HG02981 (cell line): ENCODE results near the gene SYT11.
A peak's percentile ranks its signal among the peaks of the same experiment; 100 is the strongest.
"Not testable (repeated sequence)": the region's sequence is repeated elsewhere in the genome, so short reads cannot be mapped to it uniquely, and the experiment has no call there.

Experiments used
- ATAC-seq: cut with Tn5 transposase; IDR thresholded peaks from one replicate; pipeline ENCODE4 v1.9.1; 2021; ENCODE audit warnings: mild to moderate bottlenecking, moderate library complexity; ENCODE audit not compliant: unreplicated experiment

SYT11 gene

DNA sequence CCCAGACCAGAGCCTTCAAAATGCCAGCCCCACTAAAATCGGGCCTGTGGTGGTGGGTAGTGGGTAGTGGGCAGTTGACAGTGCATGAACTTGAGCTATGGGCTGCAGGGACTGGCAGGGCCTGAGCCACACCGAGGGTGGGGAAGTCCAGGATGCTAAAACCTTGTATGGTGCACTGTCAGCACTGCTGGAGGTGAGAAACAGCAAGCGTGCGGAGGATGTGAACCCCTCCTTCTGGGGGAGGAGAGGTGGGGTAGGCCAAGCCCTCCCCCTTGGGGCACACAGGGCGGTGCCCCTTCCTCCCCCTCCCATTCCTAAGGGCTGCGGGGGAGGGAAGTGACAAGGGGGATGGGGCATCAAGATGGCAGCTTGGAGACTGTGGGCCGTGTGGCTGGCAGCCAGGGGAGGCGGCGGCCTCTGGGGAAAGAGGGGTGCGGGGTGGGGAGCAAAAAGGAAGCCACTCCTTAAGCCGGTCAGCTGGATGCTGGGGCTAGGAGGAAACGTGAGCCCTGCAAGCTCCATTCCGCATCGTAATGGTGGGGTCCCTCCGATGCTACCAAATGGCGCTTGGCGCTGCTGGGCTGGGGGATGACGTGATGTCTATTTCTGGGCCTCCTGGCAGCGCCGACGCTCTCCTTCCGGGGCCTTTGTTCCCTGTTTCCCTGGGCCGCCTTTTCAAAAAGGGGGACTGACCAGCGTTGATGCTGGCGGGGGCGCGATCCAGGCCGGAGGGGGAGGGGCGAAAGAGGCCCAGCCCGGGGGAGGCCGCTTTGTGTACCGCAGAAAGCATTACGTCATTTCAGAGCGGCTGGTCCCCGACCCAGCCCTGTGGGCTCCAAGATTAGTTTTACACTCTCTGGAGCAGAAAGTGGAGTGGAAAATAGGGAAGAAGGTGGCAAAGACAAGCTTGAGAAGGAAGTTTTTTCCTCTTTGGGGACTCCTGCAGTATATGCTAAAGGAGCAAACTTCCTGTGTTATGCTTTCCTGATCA, 809 bp downstream of the SYT11 start:
- ATAC-seq, result peak; percentile 14

GRCh38 chr1:155860970-155861510, 1.7 kb downstream of the SYT11 start:
- ATAC-seq, result no peak

- no peak for ATAC-seq
These were observed 2.5 kb downstream of the SYT11 start for GRCh38 chr1:155861896-155862295.

DNA sequence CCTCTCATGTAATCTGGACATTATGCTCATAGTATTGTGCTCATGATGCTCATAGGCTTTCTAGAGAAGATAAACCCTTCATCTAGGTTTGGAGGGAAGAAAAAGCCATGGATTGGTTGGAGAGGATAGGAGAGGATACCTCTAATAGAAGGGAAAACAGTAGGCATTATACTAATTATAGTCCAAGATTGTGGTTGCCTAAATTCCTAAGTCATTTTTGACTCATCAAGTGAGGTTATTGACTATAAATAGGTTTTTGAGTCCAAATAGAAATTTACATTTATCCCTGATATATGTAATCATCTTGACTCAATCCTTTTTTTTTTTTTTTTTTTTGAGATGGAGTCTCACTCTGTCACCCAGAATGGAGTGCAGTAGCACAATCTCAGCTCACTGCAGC, 5.0 kb downstream of the SYT11 start:
- no peak for ATAC-seq

- no peak for ATAC-seq
These were observed 8.4 kb downstream of the SYT11 start for GRCh38 chr1:155867766-155868165.

DNA sequence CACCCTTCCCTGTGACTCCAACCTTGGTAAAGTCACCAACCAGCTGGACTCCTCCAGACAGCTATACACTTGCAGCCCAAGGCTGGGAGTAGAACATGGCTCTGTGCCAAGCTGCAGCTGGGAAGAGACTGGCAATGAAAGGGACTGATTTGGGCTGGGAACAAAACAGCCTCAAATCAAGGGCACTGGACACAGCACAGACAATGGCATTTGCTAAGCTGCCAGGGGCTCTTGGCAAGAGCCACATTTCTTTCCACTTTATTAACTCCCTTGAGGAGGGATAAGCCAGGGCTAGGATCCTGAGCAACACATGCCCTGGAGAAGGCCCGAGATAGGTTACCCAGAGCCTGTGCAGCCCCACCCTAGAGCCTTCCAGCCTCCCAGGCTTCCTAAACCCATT, 12.0 kb downstream of the SYT11 start:
- no peak for ATAC-seq

DNA sequence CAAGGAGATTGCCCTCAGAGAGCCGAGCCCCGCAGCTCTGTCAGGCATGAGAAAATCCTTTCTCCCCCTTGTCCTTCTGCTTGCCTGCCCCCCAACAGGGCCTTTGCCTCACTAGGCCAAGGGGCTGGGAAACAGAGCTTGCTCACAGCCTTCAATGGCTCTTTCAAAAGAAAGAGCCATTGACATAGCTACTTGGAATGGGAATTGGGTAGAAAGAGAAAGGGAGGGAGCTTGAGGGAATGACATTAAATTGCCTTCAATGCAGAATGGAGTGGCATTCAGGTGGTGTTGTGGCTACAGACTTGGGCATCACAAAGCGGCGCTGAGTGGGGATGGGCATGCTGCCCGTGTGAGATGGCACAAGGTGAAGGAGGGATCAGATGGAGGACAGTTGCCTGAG, 13.2 kb downstream of the SYT11 start:
- no peak for ATAC-seq

GRCh38 chr1:155873860-155874259, 14.5 kb downstream of the SYT11 start:
- ATAC-seq, result no peak

GRCh38 chr1:155877945-155878344, 18.6 kb downstream of the SYT11 start:
- ATAC-seq, result no peak

- no peak for ATAC-seq
These were observed 20.9 kb downstream of the SYT11 start for GRCh38 chr1:155880251-155880650.

DNA sequence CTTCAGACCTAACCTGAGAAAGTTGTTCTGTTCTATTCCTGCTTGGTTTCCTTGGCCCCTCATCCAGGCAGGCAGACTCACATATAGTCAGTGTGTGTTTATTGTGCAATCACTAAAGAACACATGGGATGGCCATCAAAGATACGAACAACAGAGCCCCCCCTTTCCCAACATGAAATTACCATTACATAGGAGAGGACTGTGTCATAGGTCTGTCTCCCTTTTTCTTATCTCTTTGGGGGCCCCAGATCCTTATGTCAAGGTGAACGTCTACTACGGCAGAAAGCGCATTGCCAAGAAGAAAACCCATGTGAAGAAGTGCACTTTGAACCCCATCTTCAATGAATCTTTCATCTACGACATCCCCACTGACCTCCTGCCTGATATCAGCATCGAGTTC, 21.6 kb downstream of the SYT11 start:
- no peak for ATAC-seq

DNA sequence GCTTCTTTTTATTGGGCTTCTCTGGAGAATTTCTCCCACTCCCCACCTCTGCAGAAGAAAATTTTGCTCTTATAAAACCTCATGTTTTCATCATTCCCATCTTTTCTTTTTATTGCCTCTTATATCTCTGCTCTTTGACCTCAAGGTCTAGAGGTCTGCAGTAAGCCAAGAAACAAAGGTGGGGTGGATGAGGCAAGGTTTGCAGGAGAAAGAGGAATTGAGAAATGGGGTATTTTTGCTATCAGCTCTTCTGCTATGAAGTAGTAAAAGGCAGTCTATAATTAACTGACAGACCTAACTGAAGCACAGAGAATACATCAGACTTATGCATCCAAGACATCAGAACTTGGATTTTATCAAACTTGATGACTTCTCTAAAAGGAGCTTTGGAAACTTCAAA, 22.9 kb downstream of the SYT11 start:
- no peak for ATAC-seq

DNA sequence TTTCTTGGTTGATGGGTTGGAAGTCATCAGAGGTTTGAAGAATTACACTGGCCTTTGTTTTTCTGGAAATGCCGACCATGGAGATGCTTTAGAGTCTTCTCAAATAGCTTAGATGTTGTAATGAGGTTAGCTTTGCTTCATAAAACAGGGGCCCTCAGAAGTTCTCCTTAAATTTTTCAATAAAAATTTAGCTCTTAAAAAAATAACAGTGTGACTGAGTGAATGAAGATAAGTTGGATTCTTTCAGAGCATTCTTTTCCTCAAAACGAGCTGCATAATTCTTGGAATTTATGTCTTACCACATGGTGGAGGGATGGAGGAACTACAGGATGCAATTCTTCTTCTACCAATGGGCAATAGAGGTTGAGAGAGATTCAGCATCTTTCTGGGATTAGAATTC, 23.4 kb downstream of the SYT11 start:
- no peak for ATAC-seq

- ATAC-seq, result no peak
These were observed 24.9 kb downstream of the SYT11 start for GRCh38 chr1:155884031-155884960.

DNA sequence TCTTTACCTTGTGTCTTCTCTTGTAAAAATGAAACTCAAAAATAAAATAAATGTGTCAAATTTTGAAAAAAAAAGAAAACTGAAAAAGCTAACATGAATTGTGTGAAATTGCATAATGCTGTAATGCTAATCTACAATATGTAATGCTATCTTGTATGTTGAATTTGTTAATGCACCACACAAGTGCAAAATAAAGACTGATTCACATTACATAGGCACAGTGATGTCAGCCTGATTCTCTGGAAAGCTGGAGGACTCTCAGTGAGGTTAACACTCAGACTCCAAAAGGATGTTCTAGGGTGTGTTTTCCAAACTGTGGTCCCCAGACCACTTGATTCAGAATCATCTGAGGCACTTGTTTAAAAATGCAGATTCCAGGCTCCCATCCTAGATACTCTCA, 25.6 kb downstream of the SYT11 start:
- ATAC-seq, result no peak

DNA sequence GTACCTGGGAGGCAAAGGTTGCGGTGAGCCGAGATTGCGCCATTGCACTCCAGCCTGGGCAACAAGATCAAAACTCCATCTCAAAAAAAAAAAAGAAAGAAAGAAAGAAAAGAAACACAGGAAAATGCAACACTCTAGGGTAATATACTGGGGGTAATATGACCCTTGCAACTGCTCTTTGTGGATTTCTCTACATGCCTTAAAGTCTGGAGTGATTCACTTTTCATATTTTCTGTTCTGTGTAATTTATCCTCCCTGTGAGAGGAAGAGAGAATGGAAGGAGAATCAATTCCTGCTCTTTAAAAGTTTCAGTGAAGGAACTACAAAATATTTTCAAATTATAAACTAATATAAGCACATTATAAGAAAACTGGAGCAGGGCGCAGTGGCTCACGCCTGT, 29.1 kb downstream of the SYT11 start:
- ATAC-seq, result no peak

GRCh38 chr1:155889566-155889965, 30.2 kb downstream of the SYT11 start:
- no peak for ATAC-seq

DNA sequence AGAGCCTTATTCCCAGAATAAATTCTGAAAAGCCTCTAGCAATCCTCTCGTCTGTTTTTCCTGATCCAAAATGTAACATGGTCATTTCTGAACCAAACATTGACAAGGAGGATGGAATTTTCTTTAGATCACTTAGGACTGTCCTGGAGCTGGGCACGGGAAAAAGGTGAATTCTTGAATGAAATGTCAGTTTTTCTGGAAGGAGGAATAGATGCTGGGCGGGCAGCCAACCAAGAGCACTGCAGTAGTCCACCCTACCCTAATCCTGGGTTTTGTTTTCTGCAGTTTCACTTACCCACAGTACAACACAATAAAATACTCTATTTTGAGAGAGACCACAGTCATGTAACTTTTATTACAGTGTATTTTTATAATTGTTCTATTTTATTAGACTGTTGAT, 30.9 kb downstream of the SYT11 start:
- ATAC-seq, result no peak

DNA sequence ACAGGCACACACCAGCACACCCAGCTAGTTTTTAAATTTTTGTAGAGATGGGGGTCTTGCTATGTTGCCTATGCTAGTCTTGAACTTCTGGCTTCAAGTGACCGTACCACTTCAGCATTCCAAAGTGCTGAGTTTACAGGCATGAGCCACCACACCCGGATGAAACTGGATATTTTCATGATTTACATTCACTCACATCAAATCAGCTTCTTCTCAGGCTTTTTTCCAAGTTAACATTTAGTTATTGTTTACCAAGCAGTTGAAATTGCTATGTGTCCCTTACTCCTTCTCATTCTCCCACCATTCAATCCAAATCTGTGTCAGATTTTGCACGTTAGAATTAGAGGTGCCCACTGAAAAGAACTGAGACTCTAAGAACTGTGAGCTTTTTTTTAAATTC, 33.4 kb downstream of the SYT11 start:
- ATAC-seq, result no peak

GRCh38 chr1:155893389-155894142, 34.2 kb downstream of the SYT11 start:
- ATAC-seq, result no peak

- not testable (repeated sequence) for ATAC-seq
These were observed 36.2 kb downstream of the SYT11 start for GRCh38 chr1:155895617-155896016.
